Activated CD8-positive, alpha-beta memory T cell treated with anti-CD3 and anti-CD28 coated beads, Interleukin-2, amount 50 U/mL, for 24 hours (primary cell): ENCODE data around the gene TRO.

Experiments used
- DNase-seq: peaks from one replicate; pipeline ENCODE4 v3.0.0-alpha.2; 2020; ENCODE audit errors: extremely low read depth

Gene TRO, protein sequence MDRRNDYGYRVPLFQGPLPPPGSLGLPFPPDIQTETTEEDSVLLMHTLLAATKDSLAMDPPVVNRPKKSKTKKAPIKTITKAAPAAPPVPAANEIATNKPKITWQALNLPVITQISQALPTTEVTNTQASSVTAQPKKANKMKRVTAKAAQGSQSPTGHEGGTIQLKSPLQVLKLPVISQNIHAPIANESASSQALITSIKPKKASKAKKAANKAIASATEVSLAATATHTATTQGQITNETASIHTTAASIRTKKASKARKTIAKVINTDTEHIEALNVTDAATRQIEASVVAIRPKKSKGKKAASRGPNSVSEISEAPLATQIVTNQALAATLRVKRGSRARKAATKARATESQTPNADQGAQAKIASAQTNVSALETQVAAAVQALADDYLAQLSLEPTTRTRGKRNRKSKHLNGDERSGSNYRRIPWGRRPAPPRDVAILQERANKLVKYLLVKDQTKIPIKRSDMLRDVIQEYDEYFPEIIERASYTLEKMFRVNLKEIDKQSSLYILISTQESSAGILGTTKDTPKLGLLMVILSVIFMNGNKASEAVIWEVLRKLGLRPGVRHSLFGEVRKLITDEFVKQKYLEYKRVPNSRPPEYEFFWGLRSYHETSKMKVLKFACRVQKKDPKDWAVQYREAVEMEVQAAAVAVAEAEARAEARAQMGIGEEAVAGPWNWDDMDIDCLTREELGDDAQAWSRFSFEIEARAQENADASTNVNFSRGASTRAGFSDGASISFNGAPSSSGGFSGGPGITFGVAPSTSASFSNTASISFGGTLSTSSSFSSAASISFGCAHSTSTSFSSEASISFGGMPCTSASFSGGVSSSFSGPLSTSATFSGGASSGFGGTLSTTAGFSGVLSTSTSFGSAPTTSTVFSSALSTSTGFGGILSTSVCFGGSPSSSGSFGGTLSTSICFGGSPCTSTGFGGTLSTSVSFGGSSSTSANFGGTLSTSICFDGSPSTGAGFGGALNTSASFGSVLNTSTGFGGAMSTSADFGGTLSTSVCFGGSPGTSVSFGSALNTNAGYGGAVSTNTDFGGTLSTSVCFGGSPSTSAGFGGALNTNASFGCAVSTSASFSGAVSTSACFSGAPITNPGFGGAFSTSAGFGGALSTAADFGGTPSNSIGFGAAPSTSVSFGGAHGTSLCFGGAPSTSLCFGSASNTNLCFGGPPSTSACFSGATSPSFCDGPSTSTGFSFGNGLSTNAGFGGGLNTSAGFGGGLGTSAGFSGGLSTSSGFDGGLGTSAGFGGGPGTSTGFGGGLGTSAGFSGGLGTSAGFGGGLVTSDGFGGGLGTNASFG (N-terminal part only)

GRCh38 chrX:54920610-54921426 is at the start of gene TRO:
TSS of gene TRO (plus strand) at chrX:54920824. CDS start at chrX:54922247, 1,423 bp downstream.
- no peak for DNase-seq

DNA sequence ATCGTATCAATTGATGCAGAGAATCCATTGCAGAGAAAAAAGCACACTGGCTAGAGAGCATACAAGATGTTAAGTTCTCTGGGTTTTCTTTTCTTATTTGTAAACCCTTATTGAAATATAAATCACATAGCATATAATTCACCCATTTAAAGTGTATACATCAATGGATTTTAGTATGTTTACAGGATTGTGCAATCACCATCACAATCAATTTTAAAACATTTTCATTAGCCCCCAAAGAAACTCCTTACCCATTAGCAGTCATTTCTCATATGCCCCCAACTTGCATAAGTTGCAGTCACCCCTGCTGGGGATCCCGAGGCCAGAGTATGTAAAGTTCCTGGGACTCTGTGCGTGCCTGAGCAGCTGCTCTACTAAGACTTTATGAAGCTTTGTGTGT is 34.9 kb upstream of the TRO start:
- DNase-seq = no peak

- no peak for DNase-seq
Observed at GRCh38 chrX:54891573-54891972, 29.1 kb upstream of the TRO start.

DNA sequence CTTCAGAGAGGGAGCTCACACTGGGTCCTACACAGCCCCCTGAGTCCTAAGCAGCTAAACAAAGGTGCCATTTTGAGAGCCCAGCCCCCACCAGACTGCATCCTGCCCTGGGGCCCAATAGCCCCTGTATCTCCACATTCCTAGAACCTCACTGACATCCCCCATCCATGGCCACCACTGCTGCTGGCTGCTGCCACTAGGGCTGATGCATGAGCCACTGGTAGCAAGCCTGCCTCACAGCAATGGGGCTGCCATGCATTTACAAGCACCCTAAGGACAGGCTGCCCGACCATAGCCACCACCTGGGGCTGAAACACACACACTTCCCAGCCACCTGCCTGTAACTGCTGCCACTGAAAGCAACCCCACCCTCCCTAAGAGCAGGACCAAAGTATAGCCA is 26.5 kb upstream of the TRO start:
- no peak for DNase-seq

DNA sequence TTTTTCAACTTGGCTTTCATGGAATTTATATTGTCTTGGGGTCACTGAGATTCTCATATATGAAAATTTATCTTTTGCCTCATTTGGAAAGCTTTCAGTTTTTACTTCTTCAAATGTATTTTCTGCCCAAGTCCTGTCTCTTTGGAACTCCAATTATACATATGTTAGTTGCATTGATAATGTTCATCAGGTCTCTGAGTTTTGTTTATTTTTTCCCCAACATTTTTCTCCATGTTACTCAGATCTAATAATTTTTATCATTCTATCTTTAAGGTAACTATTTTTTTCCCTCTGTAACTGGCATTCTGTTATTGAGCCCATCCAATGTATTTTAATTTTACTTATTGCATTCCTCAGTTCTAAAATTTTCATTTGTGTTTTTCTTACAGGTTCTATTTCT is 10.7 kb upstream of the TRO start:
- DNase-seq = no peak

DNA sequence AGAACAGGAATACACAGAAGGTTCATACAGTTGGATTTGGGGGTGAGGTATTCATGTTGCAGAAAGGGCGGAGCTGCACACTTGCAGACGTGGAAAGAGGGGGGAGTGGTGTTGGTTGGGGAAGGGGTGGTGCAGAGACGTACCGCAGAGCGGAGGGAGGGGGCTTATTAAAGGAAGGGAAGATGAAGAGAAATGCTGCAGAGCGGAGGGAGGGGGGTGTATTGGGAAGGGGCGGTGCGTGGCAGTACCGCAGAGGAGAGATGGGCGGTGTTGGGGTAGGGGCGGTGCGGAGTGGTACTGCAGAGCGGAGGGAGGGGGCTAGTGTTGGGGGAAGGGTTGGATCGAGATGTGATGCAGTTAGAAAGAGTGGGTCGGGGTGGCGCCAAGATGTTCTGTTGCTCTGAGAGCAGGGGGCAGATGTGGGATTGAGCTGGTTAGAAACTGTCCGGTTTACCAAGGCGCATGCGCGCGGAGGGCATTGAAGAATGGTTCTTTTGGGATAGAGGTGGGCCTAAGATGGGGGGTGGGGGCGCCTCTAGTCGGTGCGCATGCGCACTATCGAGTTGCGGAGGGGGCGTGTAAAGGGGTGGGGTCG is 900 bp downstream of the TRO start:
- DNase-seq = peak; percentile 20

GRCh38 chrX:54922547-54922946 is 1.9 kb downstream of the TRO start:
- no peak for DNase-seq

GRCh38 chrX:54923376-54923775 is 2.8 kb downstream of the TRO start:
- DNase-seq = no peak

- DNase-seq = no peak
Observed at GRCh38 chrX:54926978-54927377, 6.4 kb downstream of the TRO start.

- no peak for DNase-seq
Observed at GRCh38 chrX:54928876-54929275, 8.3 kb downstream of the TRO start.

DNA sequence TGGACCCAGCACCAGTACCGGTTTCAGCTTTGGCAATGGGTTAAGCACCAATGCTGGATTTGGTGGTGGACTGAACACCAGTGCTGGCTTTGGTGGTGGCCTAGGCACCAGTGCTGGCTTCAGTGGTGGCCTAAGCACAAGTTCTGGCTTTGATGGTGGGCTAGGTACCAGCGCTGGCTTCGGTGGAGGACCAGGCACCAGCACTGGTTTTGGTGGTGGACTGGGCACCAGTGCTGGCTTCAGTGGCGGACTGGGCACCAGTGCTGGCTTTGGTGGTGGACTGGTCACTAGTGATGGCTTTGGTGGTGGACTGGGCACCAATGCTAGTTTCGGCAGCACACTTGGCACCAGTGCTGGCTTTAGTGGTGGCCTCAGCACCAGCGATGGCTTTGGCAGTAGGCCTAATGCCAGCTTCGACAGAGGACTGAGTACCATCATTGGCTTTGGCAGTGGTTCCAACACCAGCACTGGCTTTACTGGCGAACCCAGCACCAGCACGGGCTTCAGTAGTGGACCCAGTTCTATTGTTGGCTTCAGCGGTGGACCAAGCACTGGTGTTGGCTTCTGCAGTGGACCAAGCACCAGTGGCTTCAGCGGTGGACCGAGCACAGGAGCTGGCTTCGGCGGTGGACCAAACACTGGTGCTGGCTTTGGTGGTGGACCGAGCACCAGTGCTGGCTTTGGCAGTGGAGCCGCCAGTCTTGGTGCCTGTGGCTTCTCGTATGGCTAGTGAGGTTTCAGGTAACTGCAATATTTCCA is 9.8 kb downstream of the TRO start:
- no peak for DNase-seq

GRCh38 chrX:54931107-54931506 is 10.5 kb downstream of the TRO start:
- DNase-seq = no peak

DNA sequence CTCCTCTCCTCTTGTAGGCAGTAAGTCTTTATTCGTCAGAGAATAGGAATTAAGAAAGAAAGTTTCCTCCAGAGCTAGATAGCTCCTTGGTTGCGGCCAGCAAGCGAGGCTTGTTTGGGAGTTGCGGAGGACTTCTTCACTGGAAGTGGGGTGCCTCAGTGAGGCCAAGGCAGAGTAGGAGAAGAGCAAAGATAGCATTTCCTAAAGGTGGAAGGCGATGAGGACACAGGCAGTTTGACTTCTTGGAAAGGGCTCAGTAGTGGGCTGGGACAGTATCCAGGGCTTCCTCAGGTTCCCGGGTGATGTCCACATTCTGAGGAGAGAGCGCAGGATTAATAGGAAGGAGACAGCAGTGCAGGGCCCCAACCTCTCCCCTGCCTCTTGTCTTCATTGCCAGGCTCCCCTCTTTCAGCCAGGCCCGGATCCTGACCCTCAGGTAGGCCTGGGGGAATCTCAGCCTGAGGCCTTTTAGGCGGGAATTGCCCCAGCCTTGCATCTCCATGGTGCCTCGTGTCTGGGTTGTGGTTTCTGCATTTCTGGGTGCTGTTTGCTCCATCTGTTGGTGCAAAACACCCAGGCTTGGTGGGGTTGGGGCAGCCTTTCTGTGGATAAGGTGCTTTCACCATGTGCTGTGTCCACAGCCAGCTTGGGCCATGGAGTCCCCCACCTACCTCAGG is 12.7 kb downstream of the TRO start:
- DNase-seq = no peak

DNA sequence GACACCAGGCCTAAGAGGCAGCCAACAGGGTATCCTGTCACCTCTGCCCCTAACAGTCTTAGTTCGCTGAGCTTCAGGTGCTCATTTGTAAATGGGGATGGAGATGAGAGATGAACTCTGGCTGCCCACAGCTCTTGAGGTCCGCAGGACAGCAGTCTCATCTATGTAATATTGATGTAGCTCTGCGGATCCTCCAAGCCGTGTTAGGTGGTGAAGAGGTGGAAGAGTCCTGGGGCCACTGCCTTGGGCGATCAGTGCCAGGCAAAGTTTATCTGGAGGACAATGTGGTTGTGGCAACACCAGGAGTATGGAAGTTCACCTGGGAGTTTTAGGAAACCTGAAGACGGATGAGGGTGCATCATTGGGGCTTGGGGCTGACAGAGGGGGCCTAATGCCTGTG is 13.4 kb downstream of the TRO start:
- no peak for DNase-seq

GRCh38 chrX:54934890-54935289 is 14.3 kb downstream of the TRO start:
- no peak for DNase-seq

DNA sequence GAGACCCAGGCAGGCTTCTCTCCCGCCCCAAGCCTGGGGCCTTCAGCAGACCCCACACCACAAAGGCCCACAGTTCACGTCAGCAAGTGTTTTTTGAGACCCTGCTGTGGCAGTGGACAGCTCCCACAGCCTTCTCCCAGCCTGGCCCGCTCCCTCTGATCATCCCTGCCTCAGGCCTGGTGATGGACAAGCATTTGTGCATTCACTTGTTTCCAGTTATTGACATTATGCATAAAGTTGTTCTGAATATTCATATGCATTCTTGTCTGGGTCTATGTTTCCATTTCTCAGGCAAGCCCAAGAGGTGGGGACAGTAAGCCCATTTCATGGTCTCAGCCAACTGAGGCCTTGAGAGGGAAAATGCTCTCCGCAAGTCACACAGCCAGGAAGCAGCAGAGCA is 14.7 kb downstream of the TRO start:
- DNase-seq = no peak

DNA sequence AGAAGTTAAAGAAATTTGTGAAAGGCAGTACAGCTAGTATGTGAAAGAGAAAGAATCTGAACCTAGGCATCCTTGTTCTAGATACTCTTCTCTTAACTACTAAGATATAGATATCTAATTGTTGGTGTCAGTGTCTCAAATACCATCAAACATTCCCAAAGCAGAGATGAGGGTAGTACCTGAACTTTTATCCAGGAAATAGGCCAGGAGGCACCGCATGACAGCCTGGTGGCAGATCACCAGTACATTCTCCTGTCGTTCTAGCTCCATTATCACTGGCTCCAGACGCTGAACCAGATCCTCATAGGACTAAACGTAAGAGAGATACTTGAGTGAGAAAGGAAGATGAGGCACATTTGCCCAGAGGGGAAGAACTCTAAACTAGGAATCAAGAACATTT is 16.8 kb downstream of the TRO start:
- DNase-seq = no peak

GRCh38 chrX:54944816-54945215 is 24.2 kb downstream of the TRO start:
- no peak for DNase-seq

GRCh38 chrX:54945224-54945623 is 24.6 kb downstream of the TRO start:
- no peak for DNase-seq
